Trophoblast cell (in vitro differentiated cells and primary cell): ENCODE measurements around the gene JUND.

Source experiments
- DNase-seq, 2 donors: peaks; one replicate each; pipeline ENCODE4 v3.0.0-alpha.2; 2016
- H2AFZ ChIP-seq: 2 replicates; pipeline ENCODE4 v1.6.1; 2013; ENCODE audit warnings: low read length, moderate library complexity, mild to moderate bottlenecking; ENCODE audit not compliant: insufficient read depth, poor library complexity
- H2AK5ac ChIP-seq: 2 replicates; pipeline ENCODE4 v1.6.1; 2013; ENCODE audit warnings: mild to moderate bottlenecking, low read length
- H2BK120ac ChIP-seq: 2 replicates; pipeline ENCODE4 v1.6.1; 2013; ENCODE audit warnings: low read length, mild to moderate bottlenecking, moderate library complexity; ENCODE audit not compliant: insufficient read depth, poor library complexity
- H2BK12ac ChIP-seq: 2 replicates; pipeline ENCODE4 v1.6.1; 2013; ENCODE audit warnings: mild to moderate bottlenecking, low read length, moderate library complexity
- H2BK5ac ChIP-seq: 2 replicates; pipeline ENCODE4 v1.6.1; 2013; ENCODE audit warnings: low read length, low read depth, moderate library complexity, mild to moderate bottlenecking; ENCODE audit not compliant: poor library complexity
- H3K14ac ChIP-seq: 2 replicates; pipeline ENCODE4 v1.6.1; 2013; ENCODE audit warnings: mild to moderate bottlenecking, low read length
- H3K18ac ChIP-seq: 2 replicates; pipeline ENCODE4 v1.6.1; 2013; ENCODE audit warnings: mild to moderate bottlenecking, low read length
- H3K23ac ChIP-seq: 2 replicates; pipeline ENCODE4 v1.6.1; 2013; ENCODE audit warnings: low read length
- H3K27ac ChIP-seq: 2 replicates; pipeline ENCODE4 v1.5.1; 2013; ENCODE audit warnings: low read depth, mild to moderate bottlenecking, inconsistent platforms, low read length, moderate library complexity
- H3K27me3 ChIP-seq: 2 replicates; pipeline ENCODE4 v1.6.1; 2013; ENCODE audit warnings: inconsistent platforms, mild to moderate bottlenecking, low read length, moderate library complexity; ENCODE audit not compliant: insufficient read depth
- H3K36me3 ChIP-seq, 2 experiments: 1 replicate in 1 of 2; 2 replicates in 1 of 2; pipeline ENCODE4 v1.6.1; 2013; ENCODE audit warnings: low read length in 2 of 2, mild to moderate bottlenecking in 2 of 2, moderate library complexity in 1 of 2; ENCODE audit not compliant: insufficient read depth in 2 of 2, control insufficient read depth in 1 of 2
- H3K4ac ChIP-seq: 2 replicates; pipeline ENCODE4 v1.6.1; 2013; ENCODE audit warnings: low read depth, mild to moderate bottlenecking, low read length, moderate library complexity
- H3K4me1 ChIP-seq, 2 experiments: 1 replicate in 1 of 2; 2 replicates in 1 of 2; pipeline ENCODE4 v1.6.1; 2013; ENCODE audit warnings: low read length in 2 of 2, mild to moderate bottlenecking in 2 of 2, moderate library complexity in 1 of 2; ENCODE audit not compliant: insufficient read depth in 2 of 2, control insufficient read depth in 1 of 2
- H3K4me2 ChIP-seq: 2 replicates; pipeline ENCODE4 v1.6.1; 2013; ENCODE audit warnings: inconsistent platforms, mild to moderate bottlenecking, low read length, moderate library complexity
- H3K4me3 ChIP-seq: 2 replicates; pipeline ENCODE4 v1.5.1; 2013; ENCODE audit warnings: mild to moderate bottlenecking, low read depth, low read length, inconsistent platforms
- H3K79me1 ChIP-seq: one replicate; pipeline ENCODE4 v1.6.1; 2013; ENCODE audit warnings: low read length
- H3K79me2 ChIP-seq: 2 replicates; pipeline ENCODE4 v1.6.1; 2013; ENCODE audit warnings: low read length, mild to moderate bottlenecking; ENCODE audit not compliant: control insufficient read depth, insufficient read depth, poor library complexity
- H3K9ac ChIP-seq: 2 replicates; pipeline ENCODE4 v1.6.1; 2013; ENCODE audit warnings: mild to moderate bottlenecking, low read length
- H3K9me3 ChIP-seq: 2 replicates; pipeline ENCODE4 v1.6.1; 2013; ENCODE audit warnings: low read depth, mild to moderate bottlenecking, control low read depth, inconsistent platforms, low read length; ENCODE audit not compliant: insufficient read depth
- H4K12ac ChIP-seq: 2 replicates; pipeline ENCODE4 v1.6.1; 2013; ENCODE audit warnings: low read depth, mild to moderate bottlenecking, low read length, moderate library complexity
- H4K8ac ChIP-seq: 2 replicates; pipeline ENCODE4 v1.6.1; 2013; ENCODE audit warnings: low read depth, mild to moderate bottlenecking, low read length, moderate library complexity
- H4K91ac ChIP-seq: one replicate; pipeline ENCODE4 v1.6.1; 2013; ENCODE audit warnings: low read depth, mild to moderate bottlenecking, low read length, moderate library complexity
- WGBS: extraction: QIAGEN DNeasy Blood & Tissue Kit; methylation state at CpG from one replicate; pipeline ENCODE4 v1.1.7; 2013; ENCODE audit warnings: missing lambda C conversion rate; ENCODE audit not compliant: insufficient read length, insufficient coverage; ENCODE audit errors: extremely low coverage; 5-methylcytosine and 5-hydroxymethylcytosine counted together

Gene JUND

GRCh38 chr19:18232540-18233223 is 48.7 kb downstream of the JUND start:
- Histone ChIP-seq H3K4me1 (peaks cover 3 to 6% of the 10 kb centered on the region in 2 experiments), H3K4me3 (peak overlapping the region; percentile 39), H3K14ac (no peak overlapping the region), H4K91ac (no peak overlapping the region), H3K27me3 (no peaks in the 10 kb centered on the region), H3K79me2 (no peaks in the 10 kb centered on the region), H2BK5ac (no peak overlapping the region), H3K9me3 (peaks cover 6% of the 10 kb centered on the region), H2BK120ac (no peak overlapping the region), H4K12ac (no peak overlapping the region), H3K36me3 (no peaks in the 10 kb centered on the region), H3K27ac (no peak overlapping the region), H3K18ac (no peak overlapping the region), H2AFZ (no peak overlapping the region), H2BK12ac (no peak overlapping the region), H3K79me1 (no peaks in the 10 kb centered on the region), H3K4me2 (peak overlapping the region; percentile 66), H4K8ac (no peak overlapping the region), H3K4ac (no peak overlapping the region), H3K23ac (peak overlapping the region; percentile 60), H3K9ac (no peak overlapping the region), H2AK5ac (no peak overlapping the region)
- peak; percentile 37 to 55 for DNase-seq
- WGBS, result no CpG with 5 or more reads among the region's 46 CpGs

- WGBS, result no CpG with 5 or more reads among the region's 4 CpGs
- H3K27ac ChIP-seq, result no peak overlapping the region
- H3K4me1 ChIP-seq, result peaks cover 3 to 6% of the 10 kb centered on the region in 2 experiments
- no peak overlapping the region for H3K4ac ChIP-seq
- H2AK5ac ChIP-seq, result no peak overlapping the region
- H3K9me3 ChIP-seq, result peaks cover 6% of the 10 kb centered on the region
- no peak overlapping the region for H3K23ac ChIP-seq
- no peak overlapping the region for H2BK120ac ChIP-seq
- no peak overlapping the region for H2BK5ac ChIP-seq
- H3K4me3 ChIP-seq, result no peak overlapping the region
- no peaks in the 10 kb centered on the region for H3K27me3 ChIP-seq
- no peak overlapping the region for H3K18ac ChIP-seq
- no peak overlapping the region for H2AFZ ChIP-seq
- H3K14ac ChIP-seq, result no peak overlapping the region
- no peaks in the 10 kb centered on the region for H3K36me3 ChIP-seq
- no peak overlapping the region for H2BK12ac ChIP-seq
- no peak overlapping the region for H3K4me2 ChIP-seq
- no peaks in the 10 kb centered on the region for H3K79me2 ChIP-seq
- no peak overlapping the region for H4K12ac ChIP-seq
- H3K79me1 ChIP-seq, result no peaks in the 10 kb centered on the region
- H3K9ac ChIP-seq, result no peak overlapping the region
- DNase-seq, result no peak
- H4K91ac ChIP-seq, result no peak overlapping the region
- H4K8ac ChIP-seq, result no peak overlapping the region
These were observed 49.6 kb downstream of the JUND start for GRCh38 chr19:18231775-18232174.

- WGBS, result no CpG with 5 or more reads among the region's 18 CpGs
- Histone ChIP-seq H3K14ac (no peak overlapping the region), H4K12ac (no peak overlapping the region), H3K79me2 (no peaks in the 10 kb centered on the region), H2AFZ (no peak overlapping the region), H3K79me1 (no peaks in the 10 kb centered on the region), H3K27me3 (no peaks in the 10 kb centered on the region), H2BK120ac (no peak overlapping the region), H3K4ac (no peak overlapping the region), H3K27ac (no peak overlapping the region), H3K4me2 (no peak overlapping the region), H4K91ac (no peak overlapping the region), H2BK12ac (no peak overlapping the region), H4K8ac (no peak overlapping the region), H3K9ac (peak overlapping the region; percentile 54), H3K4me3 (no peak overlapping the region), H2AK5ac (no peak overlapping the region), H3K36me3 (no peaks in the 10 kb centered on the region), H3K18ac (no peak overlapping the region), H3K4me1 (peaks cover 3 to 6% of the 10 kb centered on the region in 2 experiments), H3K23ac (peak overlapping the region; percentile 55), H3K9me3 (peaks cover 6% of the 10 kb centered on the region), H2BK5ac (no peak overlapping the region)
- no peak for DNase-seq
These were observed 50.3 kb downstream of the JUND start for GRCh38 chr19:18230941-18231734.

- Histone ChIP-seq H3K18ac (no peak overlapping the region), H3K27ac (no peak overlapping the region), H2BK5ac (no peak overlapping the region), H3K23ac (no peak overlapping the region), H3K79me1 (peaks cover 1% of the 10 kb centered on the region), H2AFZ (no peak overlapping the region), H3K4me2 (no peak overlapping the region), H3K9me3 (peaks cover 6% of the 10 kb centered on the region), H2BK12ac (no peak overlapping the region), H3K4ac (no peak overlapping the region), H2AK5ac (no peak overlapping the region), H3K14ac (no peak overlapping the region), H3K4me3 (no peak overlapping the region), H4K91ac (no peak overlapping the region), H3K4me1 (peaks cover 7 to 14% of the 10 kb centered on the region in 2 experiments), H4K12ac (no peak overlapping the region), H4K8ac (no peak overlapping the region), H3K9ac (no peak overlapping the region), H2BK120ac (no peak overlapping the region), H3K79me2 (no peaks in the 10 kb centered on the region), H3K36me3 (no peaks in the 10 kb centered on the region), H3K27me3 (peaks cover 7% of the 10 kb centered on the region)
- WGBS, result no CpG with 5 or more reads among the region's 4 CpGs
- DNase-seq, result no peak
These were observed 51.5 kb downstream of the JUND start for GRCh38 chr19:18229915-18230314.
